Measurements from ENCODE around the gene RBBP5. TPM values are rescaled to one million over a fixed set of nuclear protein-coding genes. Genes with fewer than 3 reads are reported as not detected.

RBBP5 gene
- total and polyA plus RNA-seq, 2 donors (not counting 1 experiment from before 2014, with no cell fraction given): 6.8 to 18.5 TPM

DNA sequence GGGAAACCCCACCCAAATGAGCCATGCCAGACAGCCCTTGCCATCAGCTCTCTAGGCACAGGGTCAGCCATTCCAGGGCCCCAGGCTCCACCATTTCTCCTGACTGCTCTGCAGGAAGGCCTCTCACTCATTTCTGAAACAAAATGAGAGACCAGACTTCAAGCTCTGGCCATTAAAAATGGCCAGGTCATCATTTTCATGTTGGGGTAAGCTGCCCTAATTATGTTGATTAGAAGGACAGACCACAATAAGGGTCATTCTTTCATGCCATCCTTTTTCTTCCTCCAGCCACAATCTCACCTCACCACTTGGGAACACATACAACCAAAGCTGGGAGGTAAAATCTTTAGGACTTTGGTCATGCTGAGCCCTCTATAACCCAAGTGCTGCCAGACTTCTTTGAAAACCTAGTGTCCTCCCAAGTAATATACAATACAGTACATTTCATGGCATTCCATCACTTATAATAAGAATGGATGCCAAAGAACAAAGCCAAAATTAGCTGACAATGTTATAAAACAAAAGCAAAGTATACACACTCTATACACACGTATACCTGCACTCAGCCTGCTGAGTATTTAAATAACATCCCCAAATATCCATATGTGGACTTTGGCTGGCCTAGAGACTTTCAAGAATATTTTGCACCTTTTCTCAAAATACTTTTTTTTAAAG, 22.4 kb upstream of the RBBP5 start:
- intact Hi-C loops (cut with micrococcal nuclease): no loop called here
- TF ChIP-seq, protein P1, sequence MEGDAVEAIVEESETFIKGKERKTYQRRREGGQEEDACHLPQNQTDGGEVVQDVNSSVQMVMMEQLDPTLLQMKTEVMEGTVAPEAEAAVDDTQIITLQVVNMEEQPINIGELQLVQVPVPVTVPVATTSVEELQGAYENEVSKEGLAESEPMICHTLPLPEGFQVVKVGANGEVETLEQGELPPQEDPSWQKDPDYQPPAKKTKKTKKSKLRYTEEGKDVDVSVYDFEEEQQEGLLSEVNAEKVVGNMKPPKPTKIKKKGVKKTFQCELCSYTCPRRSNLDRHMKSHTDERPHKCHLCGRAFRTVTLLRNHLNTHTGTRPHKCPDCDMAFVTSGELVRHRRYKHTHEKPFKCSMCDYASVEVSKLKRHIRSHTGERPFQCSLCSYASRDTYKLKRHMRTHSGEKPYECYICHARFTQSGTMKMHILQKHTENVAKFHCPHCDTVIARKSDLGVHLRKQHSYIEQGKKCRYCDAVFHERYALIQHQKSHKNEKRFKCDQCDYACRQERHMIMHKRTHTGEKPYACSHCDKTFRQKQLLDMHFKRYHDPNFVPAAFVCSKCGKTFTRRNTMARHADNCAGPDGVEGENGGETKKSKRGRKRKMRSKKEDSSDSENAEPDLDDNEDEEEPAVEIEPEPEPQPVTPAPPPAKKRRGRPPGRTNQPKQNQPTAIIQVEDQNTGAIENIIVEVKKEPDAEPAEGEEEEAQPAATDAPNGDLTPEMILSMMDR (IDR thresholded peaks at IDR 0.05): no peak
- TF ChIP-seq EZH2 (IDR thresholded peaks at IDR 0.05; ENCODE audit: borderline replicate concordance, insufficient read depth, low read depth, low read length, poor library complexity, severe bottlenecking): no peak
- no peaks in the 10 kb centered on the region for H3K9me3 Mint-ChIP-seq (ENCODE audit: insufficient read depth)
- Histone ChIP-seq H3K4me2 (replicated peaks; ENCODE audit: low read depth, low read length, poor library complexity, severe bottlenecking) (no peak overlapping the region), H3K36me3 (replicated peaks in 1 of 2; ENCODE audit: control extremely low read depth in 1 of 2, control insufficient read depth in 1 of 2, extremely low read depth in 1 of 2, insufficient read depth in 2 of 2, low read length in 1 of 2) (peaks cover 0 to 17% of the 10 kb centered on the region in 2 experiments), H3K4me1 (ENCODE audit: control insufficient read depth in 2 of 2, insufficient read depth in 2 of 2, low read length in 2 of 2) (peaks cover 3 to 9% of the 10 kb centered on the region in 2 donors), H3K27me3 (replicated peaks in 1 of 4; ENCODE audit: control extremely low read depth in 1 of 4, control insufficient read depth in 3 of 4, insufficient read depth in 4 of 4, low read length in 3 of 4) (no peaks in the 10 kb centered on the region), H3K9ac (ENCODE audit: low read length) (no peak overlapping the region), H3K79me2 (ENCODE audit: control insufficient read depth, insufficient read depth, low read length) (no peaks in the 10 kb centered on the region), H4K20me1 (ENCODE audit: control insufficient read depth, insufficient read depth, low read length, poor library complexity, severe bottlenecking) (no peaks in the 10 kb centered on the region), H3K27ac (ENCODE audit: low read length in 2 of 2) (no peak overlapping the region), H3K9me3 (ENCODE audit: control extremely low read depth in 1 of 3, control insufficient read depth in 2 of 3, insufficient read depth in 1 of 3, low read length in 2 of 3) (no peaks in the 10 kb centered on the region), H3K4me3 (ENCODE audit: control extremely low read depth in 1 of 5, extremely low read depth in 1 of 5, insufficient read depth in 1 of 5, low read depth in 2 of 5, low read length in 4 of 5) (no peak overlapping the region), H2AFZ (ENCODE audit: insufficient read depth, low read depth, low read length, poor library complexity, severe bottlenecking) (no peak overlapping the region)
- 71% methylated on average over 1 of the region's 1 CpG for WGBS (ENCODE audit: insufficient coverage)
- H3K27ac Mint-ChIP-seq: no peak overlapping the region
- peaks cover 12% of the 10 kb centered on the region for H3K4me1 Mint-ChIP-seq
- ATAC-seq (ENCODE audit: low read depth): no peak
- DNase-seq: no peak
- no peaks in the 10 kb centered on the region for H3K27me3 Mint-ChIP-seq
- no peak overlapping the region for H3K4me3 Mint-ChIP-seq
- ChIA-PET POLR2A (no interaction called here), CTCF (interaction anchor here (1.1 to 7.0 kb wide), 12 partner anchors 11 to 168 kb away, joined by 3 to 86 read pairs (median 6); partner anchors contain the start of gene RBBP5)

DNA sequence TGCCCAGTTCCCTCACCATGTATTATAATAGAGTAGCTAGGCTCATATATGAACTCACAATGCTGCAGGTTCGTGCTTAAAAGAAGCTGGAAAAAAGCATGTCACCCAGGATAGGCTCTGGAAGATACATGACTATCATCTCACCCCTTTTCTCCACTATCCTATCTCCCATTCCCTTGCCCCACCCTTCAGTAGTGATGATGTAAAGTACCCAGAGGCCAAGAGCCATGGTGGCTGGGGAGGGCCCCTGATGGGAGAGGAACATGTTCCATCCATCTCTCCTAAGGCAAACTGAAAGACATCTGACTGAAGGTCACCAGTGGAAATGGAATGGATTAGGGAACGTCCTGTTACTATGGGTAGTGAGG, 20.3 kb upstream of the RBBP5 start:
- Histone ChIP-seq H4K20me1 (ENCODE audit: control insufficient read depth, insufficient read depth, low read length, poor library complexity, severe bottlenecking) (no peaks in the 10 kb centered on the region), H3K27me3 (replicated peaks in 1 of 4; ENCODE audit: control extremely low read depth in 1 of 4, control insufficient read depth in 3 of 4, insufficient read depth in 4 of 4, low read length in 3 of 4) (no peaks in the 10 kb centered on the region), H2AFZ (ENCODE audit: insufficient read depth, low read depth, low read length, poor library complexity, severe bottlenecking) (peak overlapping the region; percentile 38), H3K79me2 (ENCODE audit: control insufficient read depth, insufficient read depth, low read length) (no peaks in the 10 kb centered on the region), H3K4me2 (replicated peaks; ENCODE audit: low read depth, low read length, poor library complexity, severe bottlenecking) (peak overlapping the region; percentile 53), H3K9ac (ENCODE audit: low read length) (no peak overlapping the region), H3K9me3 (ENCODE audit: control extremely low read depth in 1 of 3, control insufficient read depth in 2 of 3, insufficient read depth in 1 of 3, low read length in 2 of 3) (no peaks in the 10 kb centered on the region), H3K27ac (ENCODE audit: low read length in 2 of 2) (no peak overlapping the region), H3K4me1 (ENCODE audit: control insufficient read depth in 2 of 2, insufficient read depth in 2 of 2, low read length in 2 of 2) (peaks cover 15 to 23% of the 10 kb centered on the region in 2 donors), H3K36me3 (replicated peaks in 1 of 2; ENCODE audit: control extremely low read depth in 1 of 2, control insufficient read depth in 1 of 2, extremely low read depth in 1 of 2, insufficient read depth in 2 of 2, low read length in 1 of 2) (peaks cover 0 to 6% of the 10 kb centered on the region in 2 experiments), H3K4me3 (ENCODE audit: control extremely low read depth in 1 of 5, extremely low read depth in 1 of 5, insufficient read depth in 1 of 5, low read depth in 2 of 5, low read length in 4 of 5) (no peak overlapping the region)
- DNase-seq (no peak), ATAC-seq (ENCODE audit: low read depth) (no peak)
- TF ChIP-seq, protein P1 (IDR thresholded peaks at IDR 0.05): no peak
- no peak for TF ChIP-seq EZH2 (IDR thresholded peaks at IDR 0.05; ENCODE audit: borderline replicate concordance, insufficient read depth, low read depth, low read length, poor library complexity, severe bottlenecking)
- Mint-ChIP-seq H3K9me3 (ENCODE audit: insufficient read depth) (no peaks in the 10 kb centered on the region), H3K4me1 (peaks cover 28% of the 10 kb centered on the region), H3K4me3 (no peak overlapping the region), H3K27ac (no peak overlapping the region), H3K27me3 (no peaks in the 10 kb centered on the region)
- WGBS (ENCODE audit: insufficient coverage): 80% methylated on average over 1 of the region's 2 CpGs
- intact Hi-C loops (cut with micrococcal nuclease): no loop called here
- POLR2A ChIA-PET: interaction anchor here (1.0 to 1.4 kb wide), 2 partner anchors 14 to 20 kb away, joined by 5 to 12 read pairs; partner anchors contain the start of gene RBBP5
- CTCF ChIA-PET: interaction anchor here (0.9 to 7.0 kb wide), 28 partner anchors 9 to 517 kb away, joined by 3 to 86 read pairs (median 6); partner anchors contain the start of gene RBBP5

Measured in B cell (primary cell).